ENCODE measurements around the gene SIK1.

SIK1 gene

GRCh38 chr21:43365611-43366426 is 61.1 kb downstream of the SIK1 start:
- no peak for DNase-seq

- peak; percentile 87 for DNase-seq
Observed at GRCh38 chr21:43364851-43365424, 62.0 kb downstream of the SIK1 start.
